LoVo (cell line): ENCODE data around the gene IL34.
A peak's percentile ranks its signal among the peaks of the same experiment; 100 is the strongest.

Source experiments
- DNase-seq: peaks from one replicate; pipeline ENCODE4 v3.0.0-alpha.2; 2016; ENCODE audit warnings: low spot score

IL34 gene

DNA sequence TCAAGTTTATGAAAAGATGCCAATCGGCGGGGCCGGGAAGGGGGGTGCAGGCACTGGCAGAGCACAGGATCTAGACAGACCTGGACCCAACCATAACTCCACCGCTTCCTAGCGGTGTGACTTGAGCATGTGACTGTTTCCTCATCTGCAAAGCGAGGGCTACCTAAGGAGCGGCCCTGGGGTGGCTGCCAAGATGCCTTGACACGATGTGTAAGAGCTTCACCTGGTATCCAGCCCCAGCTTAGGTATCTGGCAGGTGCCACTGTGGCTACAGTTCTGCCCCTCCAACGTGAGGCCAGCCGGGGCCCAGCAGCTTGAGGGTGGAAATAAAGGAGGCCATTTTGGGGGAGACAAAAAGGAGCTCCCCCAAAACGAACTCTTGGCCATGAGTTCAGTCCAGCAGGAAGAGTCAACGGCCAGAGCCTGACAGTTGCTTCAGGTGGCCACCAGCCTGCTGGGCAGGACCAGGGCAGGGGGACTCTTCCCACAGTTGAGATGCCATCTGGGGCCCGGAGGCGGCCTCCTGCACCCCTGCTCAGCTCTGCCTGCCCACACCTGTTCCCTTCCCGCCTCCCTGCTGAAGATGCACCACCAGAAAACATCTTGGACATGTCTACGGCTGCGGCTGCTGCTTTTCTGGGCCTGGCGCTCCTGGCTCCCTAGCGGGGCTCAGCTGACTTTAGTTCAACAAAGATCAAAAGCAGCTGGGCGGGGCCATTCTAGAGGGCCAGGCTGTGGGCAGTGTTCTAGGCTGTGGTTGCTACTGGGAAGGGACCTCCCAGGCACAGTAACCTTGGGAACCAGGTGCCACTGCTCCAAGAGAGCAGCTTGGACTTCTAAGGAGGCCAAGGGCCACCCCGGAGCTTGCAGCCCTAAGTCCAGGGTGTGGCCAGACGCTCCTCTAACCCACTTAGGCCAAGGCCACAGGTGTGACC, 42.9 kb downstream of the IL34 start:
- peak; percentile 19 for DNase-seq

DNA sequence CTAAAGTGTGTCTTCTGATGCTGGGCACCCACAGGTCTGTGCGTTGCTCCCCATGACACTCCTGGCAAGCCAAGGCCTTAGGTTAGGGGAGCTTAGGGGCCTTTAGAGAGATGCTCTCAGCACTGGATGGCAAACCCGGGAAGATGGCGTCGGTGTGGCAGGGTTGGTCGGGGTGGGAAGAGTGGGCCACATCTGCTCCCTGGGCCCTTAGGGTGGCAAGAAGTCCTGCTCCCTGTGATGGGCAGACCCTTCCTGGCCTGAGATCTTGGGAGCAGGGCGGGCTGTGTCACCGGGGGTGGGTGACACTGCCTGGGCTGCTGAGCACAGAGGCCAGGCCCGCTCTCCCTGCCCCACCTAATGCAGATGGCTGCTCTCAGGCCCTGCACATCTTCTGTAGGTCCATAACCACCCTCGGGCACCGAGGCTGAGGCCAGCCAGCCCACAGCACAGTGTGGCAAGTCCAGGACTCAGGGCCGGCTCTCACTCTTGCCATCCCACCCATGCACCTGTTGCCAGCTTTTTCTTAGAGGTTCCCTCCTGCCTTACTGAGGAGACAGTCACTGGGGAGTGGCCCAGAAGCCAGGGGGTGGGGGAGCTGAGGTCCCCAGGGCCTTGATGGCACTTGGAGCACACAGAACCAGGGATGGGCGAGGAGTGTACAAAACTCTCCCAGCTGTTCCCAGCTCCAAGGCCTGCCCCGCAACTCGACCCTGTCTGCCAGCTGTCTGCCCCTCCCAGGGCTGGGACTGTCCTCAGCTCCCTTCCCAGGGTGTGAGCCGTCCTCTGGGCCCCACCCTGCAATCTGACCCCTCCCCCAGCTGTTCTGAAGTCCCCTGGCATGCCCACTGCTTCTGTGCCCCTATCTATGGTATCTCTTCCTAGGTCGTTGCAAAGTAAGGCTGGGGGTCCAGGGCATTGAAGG, 43.9 kb downstream of the IL34 start:
- no peak for DNase-seq

DNA sequence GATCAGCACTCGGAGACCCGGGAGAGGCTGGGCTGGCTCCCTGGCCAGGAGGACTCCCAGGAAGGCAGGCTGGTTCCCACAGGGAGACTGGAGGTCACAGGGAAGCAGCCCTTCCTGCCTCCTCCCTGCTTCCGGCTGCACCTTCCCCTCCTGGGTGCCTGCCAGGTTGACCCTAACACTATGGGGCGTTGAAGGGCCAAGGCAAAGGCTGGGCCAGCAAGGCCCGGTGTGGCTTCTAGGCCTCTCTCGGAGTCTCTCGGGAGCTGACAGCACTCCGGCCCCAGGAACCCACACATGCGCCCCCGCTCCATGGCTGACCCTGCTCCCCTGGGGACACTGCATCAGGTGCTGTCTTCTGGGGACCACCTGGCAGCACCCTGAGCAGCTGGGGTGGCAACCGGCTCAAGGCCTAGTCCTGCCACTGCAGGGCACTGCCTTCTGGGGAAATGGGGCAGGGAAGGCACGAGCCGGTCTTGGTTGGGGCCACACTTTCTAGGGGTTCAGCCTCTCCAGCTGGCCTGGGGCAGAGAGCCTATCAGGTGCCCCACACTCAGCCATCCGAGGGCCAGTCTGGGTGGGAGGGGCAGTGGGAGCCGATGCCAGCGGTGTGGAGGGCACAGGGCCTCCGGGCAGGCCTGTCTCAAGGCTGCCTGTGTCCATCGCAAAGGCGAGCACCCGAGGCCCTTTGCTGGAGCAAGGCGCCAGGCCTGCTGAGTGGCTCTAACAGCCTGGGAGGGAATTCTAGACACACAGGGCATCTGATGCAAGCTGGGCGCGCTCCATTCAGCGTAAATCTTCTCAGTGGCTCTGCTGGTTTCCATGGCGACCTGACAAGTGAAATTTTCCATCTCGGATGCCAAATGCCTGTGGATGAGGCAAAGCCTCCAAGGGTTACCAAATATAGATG, 45.1 kb downstream of the IL34 start:
- DNase-seq: no peak

DNA sequence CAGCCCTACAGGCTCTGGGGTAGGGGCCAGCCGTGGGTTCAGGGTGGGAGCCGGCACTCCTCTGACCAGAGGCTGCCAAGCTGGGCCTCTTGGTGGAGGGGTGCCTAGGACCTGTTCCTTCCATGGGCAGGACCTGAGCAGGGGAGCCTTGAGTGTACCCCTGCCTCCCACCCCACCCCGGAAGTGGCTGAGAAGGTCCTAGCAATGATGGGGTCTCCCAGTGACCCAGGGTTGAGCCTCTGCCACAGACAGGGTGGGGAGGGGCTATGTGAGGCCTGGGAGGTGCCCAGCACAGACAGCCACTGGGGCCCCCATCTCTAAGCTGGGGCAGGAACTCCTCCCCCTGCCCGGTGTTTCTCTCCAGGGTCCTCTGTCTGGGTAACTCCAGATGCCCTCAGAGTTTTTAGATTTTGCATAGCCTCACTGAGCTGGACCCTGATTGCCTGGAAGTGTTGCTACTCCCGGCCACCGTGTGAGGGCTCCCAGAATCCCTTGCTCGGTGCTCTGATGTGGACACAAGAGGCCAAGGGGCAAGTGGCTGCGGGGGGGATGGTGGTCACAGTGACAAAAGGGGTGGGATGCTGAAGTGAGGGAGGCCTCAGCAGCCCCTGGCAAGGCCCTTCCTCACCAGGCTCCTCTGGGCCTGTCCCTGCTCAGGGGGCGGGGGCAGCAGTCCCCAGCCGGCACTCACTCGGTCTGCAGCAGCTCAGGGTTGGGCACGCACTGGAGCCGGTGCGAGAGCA, 45.9 kb downstream of the IL34 start:
- no peak for DNase-seq

DNA sequence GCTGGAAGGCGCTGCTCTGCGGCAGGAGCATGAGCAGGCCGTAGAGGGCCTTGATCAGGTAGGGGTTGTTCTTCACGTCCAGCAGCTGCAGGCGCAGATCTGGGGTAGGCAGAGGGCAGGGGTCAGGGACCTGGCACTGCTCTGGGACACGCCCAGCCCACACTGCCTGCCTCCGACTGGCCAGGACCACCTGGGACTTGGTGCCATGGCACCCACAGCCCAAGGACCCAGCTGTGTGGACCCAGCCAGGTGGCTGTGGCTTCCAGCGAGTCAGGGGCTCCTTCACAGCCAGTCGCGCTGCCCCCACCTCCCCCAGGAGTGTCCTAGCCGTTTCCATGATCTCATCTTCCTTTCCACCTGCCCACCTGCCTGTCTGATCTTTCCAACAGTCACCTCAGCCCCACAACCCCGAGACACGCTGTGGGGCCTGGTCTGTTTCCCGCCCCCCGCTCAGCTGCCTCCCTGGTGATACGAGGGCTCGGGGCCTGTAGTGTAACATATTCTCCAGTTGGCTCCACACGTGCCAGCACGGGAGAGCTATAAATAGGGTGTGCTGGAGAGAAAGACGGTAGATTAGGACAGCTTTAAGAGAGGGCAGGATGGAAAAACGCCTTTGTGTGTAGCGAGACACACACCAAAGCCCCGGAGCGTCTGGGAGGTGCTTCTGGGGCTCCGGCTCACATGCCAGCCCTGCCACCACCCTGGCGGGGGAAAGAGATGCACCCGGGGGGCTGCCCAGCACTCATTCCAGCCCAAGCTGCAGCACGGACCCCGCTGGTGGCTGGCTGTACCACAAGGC, 46.7 kb downstream of the IL34 start:
- DNase-seq: no peak

DNA sequence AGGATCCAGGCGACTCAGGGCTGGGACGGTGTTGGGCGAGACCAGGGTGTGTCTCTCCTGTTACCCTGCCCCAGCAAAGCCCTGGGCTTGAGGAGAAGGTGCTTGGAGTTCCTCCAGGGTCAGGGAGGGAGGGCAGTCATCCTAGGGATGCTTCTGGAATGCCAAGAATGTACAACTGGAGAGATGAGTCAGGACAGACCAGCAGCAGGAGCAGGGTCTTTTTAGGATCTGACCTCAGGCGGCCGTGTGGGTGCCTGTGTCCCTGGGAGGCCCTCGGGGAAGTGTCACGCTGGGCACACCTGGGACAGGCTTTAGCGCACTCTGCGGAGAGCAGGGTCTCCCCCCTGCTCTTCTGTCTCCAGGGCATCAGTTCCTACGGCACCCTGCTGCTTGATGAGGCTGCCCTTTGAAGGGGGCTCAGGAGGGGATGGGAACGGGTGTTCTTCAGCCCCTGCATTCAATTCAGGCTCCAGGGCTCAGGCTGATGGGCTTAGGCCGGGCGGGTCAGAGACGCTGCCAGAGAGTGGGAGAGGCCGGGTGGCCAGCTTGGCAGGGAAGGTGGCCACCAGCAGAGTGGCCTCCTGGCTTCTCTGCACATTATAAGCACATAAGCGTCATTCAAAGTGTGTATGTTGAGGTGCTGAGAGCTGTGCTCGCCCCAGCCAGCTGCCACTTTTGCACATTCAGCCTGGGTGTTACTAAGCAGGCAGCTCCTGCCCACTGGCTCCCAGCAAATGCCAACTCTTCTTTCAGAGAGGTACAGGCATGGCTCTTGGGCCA, 47.9 kb downstream of the IL34 start:
- peak; percentile 37 for DNase-seq

DNA sequence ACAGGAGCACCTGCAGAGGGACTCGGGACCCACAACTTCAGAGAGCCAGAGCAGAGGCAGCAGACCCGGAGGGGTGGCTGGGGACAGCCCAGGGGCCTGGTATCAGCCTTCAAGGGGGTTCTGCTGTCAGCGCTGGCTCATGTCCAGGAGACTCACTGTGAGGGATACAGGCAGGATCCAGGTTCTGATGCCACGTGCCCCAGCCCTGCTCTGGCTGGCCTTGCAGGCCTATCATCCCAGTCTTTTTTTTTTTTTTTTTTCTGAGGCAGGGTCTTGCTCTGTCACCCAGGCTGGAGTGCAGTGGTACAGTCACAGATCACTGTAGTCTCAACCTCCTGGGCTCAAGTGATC, 48.5 kb downstream of the IL34 start:
- DNase-seq: no peak

DNA sequence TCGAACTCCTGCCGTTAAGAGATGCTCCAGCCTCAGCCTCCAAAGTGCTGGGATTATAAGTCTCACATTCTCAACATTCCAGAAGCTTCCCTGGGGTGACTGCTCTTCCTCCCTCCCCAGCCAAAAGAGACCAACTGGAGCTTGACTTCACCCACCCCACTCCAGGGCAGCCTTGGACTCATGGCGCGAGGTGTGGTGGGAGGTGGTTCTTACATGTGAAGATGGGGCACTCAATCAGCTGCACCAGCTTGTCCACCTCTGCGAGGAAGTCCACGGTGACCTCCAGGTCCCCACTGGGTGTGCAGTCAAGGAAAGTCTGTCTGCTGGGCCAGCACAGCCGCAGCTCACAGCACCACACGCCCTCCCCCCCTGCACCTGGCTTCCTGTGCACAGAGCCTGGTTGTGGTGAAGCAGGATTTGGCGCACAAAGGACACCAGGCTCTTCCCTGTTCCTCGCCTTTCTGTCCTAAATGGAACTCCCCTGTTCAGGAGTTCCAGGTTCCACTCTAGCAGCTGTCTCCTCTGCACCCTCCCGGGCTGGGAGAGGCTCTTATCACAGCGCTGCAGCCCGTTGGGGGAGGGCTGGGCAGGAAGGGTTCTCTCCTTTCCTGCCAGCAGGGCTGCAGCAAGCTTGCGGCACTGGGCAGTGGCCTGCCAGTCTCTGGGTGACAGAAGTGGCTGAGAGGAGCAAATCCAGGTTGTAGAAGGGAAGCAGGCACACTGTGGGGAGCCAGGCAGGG, 49.1 kb downstream of the IL34 start:
- no peak for DNase-seq

DNA sequence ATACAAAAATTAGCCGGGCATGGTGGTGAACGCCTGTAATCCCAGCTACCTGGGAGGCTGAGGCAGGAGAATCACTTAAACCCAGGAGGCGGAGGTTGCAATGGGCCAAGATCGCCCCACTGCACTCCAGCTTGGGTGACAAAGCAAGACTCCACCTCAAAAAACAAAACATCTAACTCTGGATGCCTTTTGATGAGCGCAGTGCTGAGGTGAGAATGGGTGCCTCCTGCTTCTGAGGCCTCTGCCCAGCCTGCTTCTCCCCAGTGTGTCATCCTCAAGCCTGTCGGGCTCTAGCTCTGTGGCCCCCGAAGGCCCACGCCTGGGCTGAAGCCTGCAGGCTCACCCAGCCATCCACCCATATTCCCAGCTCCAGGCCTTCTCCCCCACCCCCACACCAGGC, 50.0 kb downstream of the IL34 start:
- no peak for DNase-seq

DNA sequence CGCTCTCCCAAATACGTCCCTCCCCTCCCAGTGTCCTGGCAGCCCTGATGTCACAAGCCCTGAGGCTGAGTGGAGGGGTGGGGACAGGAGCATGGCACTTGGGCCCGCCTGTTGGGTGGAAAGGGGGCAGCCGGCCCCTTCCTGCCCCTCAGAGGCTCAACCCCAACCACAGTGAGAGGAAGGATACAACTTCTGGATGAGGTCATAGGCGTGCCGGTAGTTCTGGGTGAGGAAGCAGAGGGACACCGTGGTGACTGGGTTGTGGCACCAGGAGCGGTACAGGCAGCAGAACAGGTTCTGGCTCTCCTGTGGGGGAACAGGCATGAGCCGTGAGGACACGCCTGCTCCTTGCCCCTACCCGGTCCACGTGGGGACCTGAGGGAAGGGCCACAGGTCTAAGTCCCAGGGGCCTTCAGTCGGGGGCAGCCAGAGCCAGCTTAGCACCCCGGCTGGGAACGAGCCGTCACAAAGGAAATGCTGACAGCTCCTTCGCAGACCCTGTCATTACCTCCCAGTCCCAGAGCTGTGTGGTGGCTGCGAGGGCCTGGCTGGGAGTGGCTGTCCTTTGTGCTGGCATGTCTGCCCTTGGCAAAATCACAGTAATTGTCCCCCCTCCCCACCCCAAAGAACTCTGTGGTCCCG, 50.7 kb downstream of the IL34 start:
- no peak for DNase-seq

DNA sequence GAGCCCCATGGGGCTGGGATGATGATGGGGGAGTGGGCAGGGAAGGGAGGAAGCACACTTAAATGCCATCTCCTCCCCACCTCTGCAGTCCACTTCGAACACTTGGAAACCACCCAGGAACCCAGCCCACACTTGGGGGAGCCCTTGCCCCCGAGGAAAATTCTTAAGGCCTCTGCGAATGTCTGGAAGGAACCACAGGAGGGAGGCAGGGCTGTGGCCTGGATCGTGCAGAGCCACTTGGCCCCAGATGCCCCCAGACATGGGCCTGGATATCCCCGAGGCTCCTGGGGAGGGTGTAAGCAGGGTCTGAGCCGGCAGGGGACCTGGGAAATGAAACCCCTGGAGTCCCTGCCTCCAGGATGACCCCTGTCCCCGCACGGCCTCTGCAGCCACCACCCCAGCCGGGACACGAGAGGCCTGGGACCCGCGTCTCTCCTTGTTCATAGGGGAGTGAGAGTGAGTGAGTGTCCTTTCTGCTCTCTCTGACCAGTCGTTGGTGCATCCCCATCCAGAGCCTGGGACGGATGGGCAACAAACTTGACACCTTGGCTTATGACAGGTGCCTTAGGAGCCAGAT, 51.3 kb downstream of the IL34 start:
- DNase-seq: no peak

DNA sequence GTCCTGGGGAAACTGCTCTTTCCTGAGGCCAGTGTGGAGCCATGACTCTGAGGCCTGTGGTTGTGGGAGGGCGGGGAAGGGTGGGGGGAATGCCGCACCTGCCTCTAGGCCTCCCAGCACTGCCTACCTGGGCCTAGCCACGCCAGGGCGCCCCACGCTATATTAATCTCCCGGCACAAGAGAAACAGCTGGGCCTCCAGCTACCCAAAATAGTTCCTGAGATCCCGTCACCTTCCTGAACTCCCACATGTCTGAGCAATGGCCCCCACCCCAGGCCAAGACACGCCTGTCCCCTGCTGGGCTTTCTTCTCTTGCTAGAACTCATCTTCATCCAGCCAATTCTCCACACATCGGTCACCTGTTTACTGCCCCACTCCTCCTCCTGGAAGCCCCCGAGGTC, 52.5 kb downstream of the IL34 start:
- DNase-seq: no peak

DNA sequence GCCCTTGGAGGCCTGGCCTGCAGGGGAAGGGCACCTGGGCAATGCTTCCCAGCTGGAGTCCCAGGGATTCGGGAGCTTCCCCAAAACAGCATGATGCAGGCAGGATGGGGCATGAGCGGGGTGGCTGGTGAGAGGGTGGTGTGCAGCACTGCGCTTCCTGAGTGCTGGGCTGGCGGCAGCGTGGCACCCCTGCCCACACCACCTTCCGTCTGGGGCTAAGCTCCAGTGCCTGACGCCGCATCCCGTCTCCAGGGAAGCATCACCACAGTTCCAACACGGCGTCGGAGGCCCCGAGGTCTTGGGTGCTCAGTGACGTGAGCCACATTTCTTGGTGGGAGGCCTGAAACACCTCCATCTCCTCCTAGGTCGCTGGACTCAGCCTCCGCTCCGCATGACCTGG, 53.3 kb downstream of the IL34 start:
- DNase-seq: no peak

DNA sequence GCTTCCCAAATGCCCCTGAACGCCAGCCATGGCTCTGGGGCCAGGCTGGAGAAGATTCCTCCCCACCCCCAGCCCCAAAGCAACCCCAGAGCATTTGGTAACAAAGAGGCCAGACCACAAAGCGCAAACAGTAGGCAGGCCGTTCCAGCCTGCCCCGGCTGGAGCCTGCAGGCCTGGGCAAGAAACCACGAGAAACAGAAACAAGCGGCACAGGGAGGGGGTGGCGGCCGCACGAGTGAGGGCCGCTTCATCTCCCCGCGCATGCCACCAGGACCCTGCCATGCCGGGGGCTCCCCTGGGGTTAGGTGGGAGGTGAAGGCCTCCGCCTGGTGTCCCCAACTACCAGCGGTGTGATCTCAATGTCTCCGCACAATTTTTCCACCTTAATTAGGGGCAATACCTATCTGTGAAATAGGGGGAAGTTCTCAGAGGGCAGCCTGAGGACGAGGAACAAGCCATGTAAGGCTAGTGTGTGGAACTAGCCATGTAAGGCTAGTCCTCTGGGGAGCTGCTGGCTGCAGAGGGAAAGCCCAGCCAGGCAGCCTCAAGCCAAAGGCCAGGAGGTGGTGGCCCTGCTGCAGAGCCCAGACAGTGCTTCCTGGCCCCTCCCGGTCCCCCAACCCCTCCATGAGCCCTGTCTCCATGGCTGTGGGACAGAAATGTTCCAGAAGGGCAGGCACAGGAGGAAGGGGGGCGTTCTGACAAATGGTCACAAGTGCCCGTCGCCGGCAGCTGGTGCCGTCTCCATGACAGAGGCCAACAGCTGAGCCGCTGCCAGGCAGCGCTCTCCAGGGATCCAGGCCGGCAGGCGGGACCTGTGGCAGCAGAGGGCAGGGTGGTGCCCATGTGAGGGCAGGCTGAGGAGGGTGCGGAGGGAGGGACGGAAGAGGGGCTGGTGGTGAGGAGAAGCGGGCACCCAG, 54.0 kb downstream of the IL34 start:
- DNase-seq: no peak

DNA sequence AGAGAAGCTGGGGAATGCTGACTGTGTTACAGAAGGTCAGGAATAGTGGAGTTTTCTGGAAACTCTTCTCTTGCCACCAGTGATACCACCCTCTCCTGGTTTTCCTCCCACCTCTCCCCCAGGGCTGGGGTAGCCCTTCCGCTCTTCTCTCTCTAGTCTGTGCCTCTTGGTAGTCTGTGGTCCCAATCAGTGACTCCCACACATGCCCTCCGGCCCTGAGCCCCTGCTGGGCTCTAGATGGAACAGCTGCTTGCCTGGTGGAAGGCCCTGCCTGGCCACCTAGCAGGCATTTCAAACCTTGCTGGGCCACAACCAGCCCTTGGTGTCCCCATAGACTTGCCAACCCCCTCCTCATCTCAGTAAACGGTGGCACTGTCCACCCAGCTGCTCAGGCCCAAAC, 54.7 kb downstream of the IL34 start:
- DNase-seq: no peak

DNA sequence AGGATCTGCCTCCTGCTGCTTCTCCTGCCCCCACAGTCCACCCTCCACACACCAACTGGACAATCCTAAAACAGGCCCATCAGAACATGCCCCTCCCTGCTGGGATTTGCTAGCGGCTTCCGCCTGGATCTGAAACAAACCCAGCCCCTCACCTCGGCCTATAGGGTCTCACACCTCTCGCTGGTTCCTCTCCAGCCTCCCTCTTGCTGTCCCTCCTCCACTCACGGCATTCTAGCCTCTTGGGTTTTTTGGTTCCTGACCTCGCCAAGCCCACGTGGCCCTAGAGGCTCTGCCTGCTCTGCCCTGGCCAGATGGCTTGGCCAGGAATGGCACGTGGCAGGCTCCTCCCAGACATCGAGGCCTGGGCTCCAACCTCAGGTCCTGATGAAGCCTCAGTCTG, 55.2 kb downstream of the IL34 start:
- no peak for DNase-seq

DNA sequence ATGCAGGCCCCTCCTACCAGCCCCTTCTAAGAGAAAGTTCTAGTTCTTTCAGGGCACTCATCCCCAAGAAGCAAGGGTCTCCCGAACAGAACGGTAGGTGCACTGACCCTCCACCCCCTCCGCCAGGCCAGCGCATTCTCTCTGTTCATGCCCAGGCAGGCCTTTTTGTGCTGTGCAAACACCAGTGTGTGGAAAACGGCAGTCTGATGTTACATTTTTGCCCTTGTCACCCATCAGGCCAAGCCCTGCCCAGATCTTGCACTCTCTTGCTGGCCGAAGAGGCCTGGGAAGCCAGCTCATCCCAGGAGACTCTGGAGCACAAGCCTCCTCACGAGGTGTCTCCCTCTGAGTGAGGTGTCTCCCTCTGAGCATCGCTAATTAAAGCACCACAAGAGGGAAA, 55.6 kb downstream of the IL34 start:
- DNase-seq: no peak
